COLO668 (cell line): Measurements from ENCODE around the gene CCR9.
A peak's percentile ranks its signal among the peaks of the same experiment; 100 is the strongest.

Experiments
- DNase-seq: peaks from one replicate; lab custom pipeline; 2025; ENCODE audit not compliant: unreplicated experiment; lab: John Stamatoyannopoulos, UW

CCR9 gene

GRCh38 chr3:45907769-45908705, 21.7 kb downstream of the CCR9 start:
- no peak for DNase-seq

- no peak for DNase-seq
Measured at GRCh38 chr3:45908761-45909160, 22.4 kb downstream of the CCR9 start.

- no peak for DNase-seq
Measured at GRCh38 chr3:45909542-45909941, 23.2 kb downstream of the CCR9 start.

- DNase-seq, result no peak
Measured at GRCh38 chr3:45910892-45911291, 24.5 kb downstream of the CCR9 start.

GRCh38 chr3:45911511-45912226, 25.3 kb downstream of the CCR9 start:
- DNase-seq, result no peak

- DNase-seq, result no peak
Measured at GRCh38 chr3:45912435-45912834, 26.1 kb downstream of the CCR9 start.

GRCh38 chr3:45914362-45915058, 28.2 kb downstream of the CCR9 start:
- no peak for DNase-seq

GRCh38 chr3:45915059-45915439, 28.7 kb downstream of the CCR9 start:
- DNase-seq, result no peak

GRCh38 chr3:45915518-45916231, 29.3 kb downstream of the CCR9 start:
- DNase-seq, result no peak

GRCh38 chr3:45917146-45917898, 31.0 kb downstream of the CCR9 start:
- peak; percentile 19 for DNase-seq

- no peak for DNase-seq
Measured at GRCh38 chr3:45921158-45922038, 35.1 kb downstream of the CCR9 start.

- DNase-seq, result no peak
Measured at GRCh38 chr3:45922039-45922326, 35.6 kb downstream of the CCR9 start.

GRCh38 chr3:45922950-45923590, 36.7 kb downstream of the CCR9 start:
- DNase-seq, result no peak

- no peak for DNase-seq
Measured at GRCh38 chr3:45923755-45924154, 37.4 kb downstream of the CCR9 start.

- DNase-seq, result no peak
Measured at GRCh38 chr3:45927881-45928280, 41.5 kb downstream of the CCR9 start.

GRCh38 chr3:45929042-45929679, 42.8 kb downstream of the CCR9 start:
- peak; percentile 18 for DNase-seq

GRCh38 chr3:45931496-45931895, 45.2 kb downstream of the CCR9 start:
- no peak for DNase-seq

- DNase-seq, result no peak
Measured at GRCh38 chr3:45932112-45932511, 45.8 kb downstream of the CCR9 start.

GRCh38 chr3:45933591-45933990, 47.2 kb downstream of the CCR9 start:
- DNase-seq, result no peak
